ENCODE measurements around the gene ESD. TPM values are rescaled to one million over a fixed set of nuclear protein-coding genes. Genes with fewer than 3 reads are reported as not detected.
"Not testable (repeated sequence)": the region's sequence is repeated elsewhere in the genome, so short reads cannot be mapped to it uniquely, and the experiment has no call there.

Gene ESD
- total and polyA plus RNA-seq, 2 of the 13 experiments (the other 11 are each of a cell fraction or from before 2014, with no cell fraction given) = 118 to 147 TPM

GRCh38 chr13:46771693-46772092 lies 25.3 kb downstream of the ESD start:
- no peaks in the 10 kb centered on the region for H3K79me2 ChIP-seq (ENCODE audit: insufficient read depth, low read length)
- BruUV-seq (replicated peaks) = no TSS peak
- DNase-seq (ENCODE audit: low spot score) (no peak), ATAC-seq (no peak), FAIRE-seq (no peak)
- CTCF ChIA-PET (ENCODE audit: low intra/inter-chr PET ratio, low total read pairs) = no interaction called here
- H3K9me3 ChIP-seq (ENCODE audit: low read length) = no peaks in the 10 kb centered on the region
- TF ChIP-seq PATZ1 (CRISPR knock-in tag; IDR thresholded peaks at IDR 0.05) (no peak), ZNF460 (CRISPR knock-in tag; IDR thresholded peaks at IDR 0.05; ENCODE audit: borderline replicate concordance) (no peak), ZNF549 (CRISPR knock-in tag; IDR thresholded peaks at IDR 0.05) (no peak)
- intact Hi-C loops (cut with micrococcal nuclease; ENCODE audit: unreplicated experiment) (no loop called here), in situ Hi-C loops (cut with HindIII; ENCODE audit: extremely low pct_ligation_motif_present, low pct_unique_long_range_greater_than_20kb) (no loop called here)
- no peak overlapping the region for H3K27ac ChIP-seq (ENCODE audit: extremely low read length, insufficient read depth, low read length)
- H3K4me2 ChIP-seq (ENCODE audit: low read depth, low read length) = no peak overlapping the region
- no peaks in the 10 kb centered on the region for H3K4me1 ChIP-seq (ENCODE audit: insufficient read depth, low read length)
- no peak overlapping the region for H3K4me3 ChIP-seq (replicated peaks in 1 of 3; ENCODE audit: insufficient read depth in 1 of 3, low read depth in 2 of 3, low read length in 3 of 3)
- H3K9ac ChIP-seq (ENCODE audit: insufficient read depth, low read depth, low read length) = no peak overlapping the region
- no peaks in the 10 kb centered on the region for H4K20me1 ChIP-seq (ENCODE audit: insufficient read depth, low read length)
- peaks cover 1 to 19% of the 10 kb centered on the region in 2 experiments; a peak in 4 of 5 replicates for H3K36me3 ChIP-seq (replicated peaks in 1 of 2; ENCODE audit: control insufficient read depth in 1 of 2, insufficient read depth in 2 of 2, low read length in 2 of 2)
- H2AFZ ChIP-seq (ENCODE audit: low read length) = no peak overlapping the region
- no peaks in the 10 kb centered on the region for H3K27me3 ChIP-seq (ENCODE audit: control insufficient read depth in 1 of 2, insufficient read depth in 2 of 2, low read length in 2 of 2)
- POLR2A ChIA-PET = no interaction called here

GRCh38 chr13:46769925-46770324 lies 27.0 kb downstream of the ESD start:
- BruUV-seq (replicated peaks); in situ Hi-C loops (cut with HindIII; ENCODE audit: extremely low pct_ligation_motif_present, low pct_unique_long_range_greater_than_20kb): not testable (repeated sequence)

More at GRCh38 chr13:46769925-46770324, 27.0 kb downstream of the ESD start:
- H3K4me3 ChIP-seq (replicated peaks in 1 of 3; ENCODE audit: insufficient read depth in 1 of 3, low read depth in 2 of 3, low read length in 3 of 3); POLR2A ChIA-PET; CTCF ChIA-PET (ENCODE audit: low intra/inter-chr PET ratio, low total read pairs); H3K79me2 ChIP-seq (ENCODE audit: insufficient read depth, low read length); H4K20me1 ChIP-seq (ENCODE audit: insufficient read depth, low read length); H3K27ac ChIP-seq (ENCODE audit: extremely low read length, insufficient read depth, low read length); H3K4me2 ChIP-seq (ENCODE audit: low read depth, low read length); ATAC-seq; H3K4me1 ChIP-seq (ENCODE audit: insufficient read depth, low read length); H3K9ac ChIP-seq (ENCODE audit: insufficient read depth, low read depth, low read length); intact Hi-C loops (cut with micrococcal nuclease; ENCODE audit: unreplicated experiment); H2AFZ ChIP-seq (ENCODE audit: low read length); H3K36me3 ChIP-seq (replicated peaks in 1 of 2; ENCODE audit: control insufficient read depth in 1 of 2, insufficient read depth in 2 of 2, low read length in 2 of 2); H3K9me3 ChIP-seq (ENCODE audit: low read length); FAIRE-seq; DNase-seq (ENCODE audit: low spot score); H3K27me3 ChIP-seq (ENCODE audit: control insufficient read depth in 1 of 2, insufficient read depth in 2 of 2, low read length in 2 of 2): not testable (repeated sequence)
- WGBS (ENCODE audit: low lambda C conversion rate) = 98% methylated on average over 4 of the region's 4 CpGs
